Measurements from ENCODE around the gene NEK2.
"Not testable (repeated sequence)": the region's sequence is repeated elsewhere in the genome, so short reads cannot be mapped to it uniquely, and the experiment has no call there.

The NEK2 gene

GRCh38 chr1:211631168-211631567 is 44.3 kb downstream of the NEK2 start:
- TF ChIP-seq GLIS3 (CRISPR knock-in tag; IDR thresholded peaks at IDR 0.05) = no peak
- no peak for TF ChIP-seq ZFP3 (CRISPR knock-in tag; IDR thresholded peaks at IDR 0.05)
- TF ChIP-seq ZNF70 (CRISPR knock-in tag; IDR thresholded peaks at IDR 0.05) = no peak
- TF ChIP-seq TOX (CRISPR knock-in tag; IDR thresholded peaks at IDR 0.05; ENCODE audit: borderline replicate concordance) = no peak
- TF ChIP-seq TSHZ2 (CRISPR knock-in tag; IDR thresholded peaks at IDR 0.05) = no peak
- TF ChIP-seq BACH2 (CRISPR knock-in tag; IDR thresholded peaks at IDR 0.05; ENCODE audit: borderline replicate concordance) = no peak
- TF ChIP-seq ZNF565 (CRISPR knock-in tag; conservative IDR thresholded peaks at IDR 0.05; ENCODE audit: low read depth) = no peak
- no peak for TF ChIP-seq ZC3H10 (CRISPR knock-in tag; IDR thresholded peaks at IDR 0.05)
- no peak for TF ChIP-seq OSR1 (CRISPR knock-in tag; IDR thresholded peaks at IDR 0.05)
- TF ChIP-seq PPARA (CRISPR knock-in tag; IDR thresholded peaks at IDR 0.05; ENCODE audit: borderline replicate concordance) = no peak
- TF ChIP-seq POU6F1 (CRISPR knock-in tag; IDR thresholded peaks at IDR 0.05; ENCODE audit: borderline replicate concordance, low read depth) = no peak
- no peak for TF ChIP-seq ARNTL (CRISPR knock-in tag; IDR thresholded peaks at IDR 0.05; ENCODE audit: borderline replicate concordance, low read depth)
- TF ChIP-seq ESRRG (CRISPR knock-in tag; IDR thresholded peaks at IDR 0.05) = no peak
- ATAC-seq = no peak

GRCh38 chr1:211630236-211631081 is 45.0 kb downstream of the NEK2 start:
- no peak for TF ChIP-seq ARNTL (CRISPR knock-in tag; IDR thresholded peaks at IDR 0.05; ENCODE audit: borderline replicate concordance, low read depth)
- no peak for TF ChIP-seq POU6F1 (CRISPR knock-in tag; IDR thresholded peaks at IDR 0.05; ENCODE audit: borderline replicate concordance, low read depth)
- no peak for TF ChIP-seq ZFP3 (CRISPR knock-in tag; IDR thresholded peaks at IDR 0.05)
- TF ChIP-seq SNAI2 (CRISPR knock-in tag; IDR thresholded peaks at IDR 0.05) = no peak
- no peak for TF ChIP-seq BACH2 (CRISPR knock-in tag; IDR thresholded peaks at IDR 0.05; ENCODE audit: borderline replicate concordance)
- no peak for TF ChIP-seq ISL1 (CRISPR knock-in tag; IDR thresholded peaks at IDR 0.05)
- no peak for TF ChIP-seq GLIS3 (CRISPR knock-in tag; IDR thresholded peaks at IDR 0.05)
- no peak for TF ChIP-seq TCF4 (CRISPR knock-in tag; IDR thresholded peaks at IDR 0.05; ENCODE audit: borderline replicate concordance)
- TF ChIP-seq PPARA (CRISPR knock-in tag; IDR thresholded peaks at IDR 0.05; ENCODE audit: borderline replicate concordance) = no peak
- ATAC-seq = no peak

- ATAC-seq = no peak
Measured at GRCh38 chr1:211628417-211628816, 47.0 kb downstream of the NEK2 start.

GRCh38 chr1:211627259-211627658 is 48.2 kb downstream of the NEK2 start:
- TF ChIP-seq ZFP30 (CRISPR knock-in tag; IDR thresholded peaks at IDR 0.05) (no peak), ESRRG (CRISPR knock-in tag; IDR thresholded peaks at IDR 0.05) (no peak), POU6F1 (CRISPR knock-in tag; IDR thresholded peaks at IDR 0.05; ENCODE audit: borderline replicate concordance, low read depth) (no peak), ZNF565 (CRISPR knock-in tag; conservative IDR thresholded peaks at IDR 0.05; ENCODE audit: low read depth) (no peak), TCF4 (CRISPR knock-in tag; IDR thresholded peaks at IDR 0.05; ENCODE audit: borderline replicate concordance) (no peak), ISL1 (CRISPR knock-in tag; IDR thresholded peaks at IDR 0.05) (no peak), TSHZ2 (CRISPR knock-in tag; IDR thresholded peaks at IDR 0.05) (no peak), ZNF70 (CRISPR knock-in tag; IDR thresholded peaks at IDR 0.05) (no peak), GLIS3 (CRISPR knock-in tag; IDR thresholded peaks at IDR 0.05) (no peak), ZC3H10 (CRISPR knock-in tag; IDR thresholded peaks at IDR 0.05) (no peak), OSR1 (CRISPR knock-in tag; IDR thresholded peaks at IDR 0.05) (no peak), CSRNP3 (CRISPR knock-in tag; IDR thresholded peaks at IDR 0.05) (no peak), ZFP3 (CRISPR knock-in tag; IDR thresholded peaks at IDR 0.05) (no peak), SNAI2 (CRISPR knock-in tag; IDR thresholded peaks at IDR 0.05) (no peak)
- 0 out of 3 replicates have a peak, but pooled peaks have one; percentile 22 for ATAC-seq

More at GRCh38 chr1:211628417-211628816, 47.0 kb downstream of the NEK2 start:
- TF ChIP-seq SNAI2 (CRISPR knock-in tag; IDR thresholded peaks at IDR 0.05) = no peak
- TF ChIP-seq ZNF70 (CRISPR knock-in tag; IDR thresholded peaks at IDR 0.05) = no peak
- no peak for TF ChIP-seq PPARA (CRISPR knock-in tag; IDR thresholded peaks at IDR 0.05; ENCODE audit: borderline replicate concordance)
- no peak for TF ChIP-seq GLIS3 (CRISPR knock-in tag; IDR thresholded peaks at IDR 0.05)
- TF ChIP-seq TOX (CRISPR knock-in tag; IDR thresholded peaks at IDR 0.05; ENCODE audit: borderline replicate concordance) = no peak
- no peak for TF ChIP-seq ISL1 (CRISPR knock-in tag; IDR thresholded peaks at IDR 0.05)

- ATAC-seq = not testable (repeated sequence)
Measured at GRCh38 chr1:211625866-211626265, 49.6 kb downstream of the NEK2 start.

Measured in SK-N-SH treated with all-trans-retinoic acid at 6 μM for 48 hours (cell line).